Suprapubic skin (tissue), 4 donors: Measurements from ENCODE around the gene NR5A2.

Experiments used
- POLR2A ChIP-seq, 2 donors: fragments of 450-650 bp; IDR thresholded peaks; one replicate each; pipeline ENCODE4 v1.6.1; 2017; ENCODE audit warnings: antibody characterized with exemption in 2 of 2, mild to moderate bottlenecking in 2 of 2, moderate library complexity in 2 of 2
- POLR2AphosphoS5 ChIP-seq, 3 donors: sonication (generic); formaldehyde crosslinking; IDR thresholded peaks; one replicate each; pipeline ENCODE4 v1.6.1; 2017; ENCODE audit warnings: antibody characterized with exemption in 3 of 3
- TF ChIP-seq, protein P1 (sequence below), 2 donors: fragments of 200-600 bp in 1 of 2; fragments of 450-650 bp in 1 of 2; sonication (generic) in 1 of 2; IDR thresholded peaks; one replicate each; pipeline ENCODE4 v1.5.1; 2016 to 2019; ENCODE audit warnings: antibody characterized with exemption in 2 of 2, mild to moderate bottlenecking in 1 of 2, moderate library complexity in 1 of 2

GRCh38 chr1:200143347-200143746, 115.8 kb downstream of the NR5A2 start:
- TF ChIP-seq, protein P1, sequence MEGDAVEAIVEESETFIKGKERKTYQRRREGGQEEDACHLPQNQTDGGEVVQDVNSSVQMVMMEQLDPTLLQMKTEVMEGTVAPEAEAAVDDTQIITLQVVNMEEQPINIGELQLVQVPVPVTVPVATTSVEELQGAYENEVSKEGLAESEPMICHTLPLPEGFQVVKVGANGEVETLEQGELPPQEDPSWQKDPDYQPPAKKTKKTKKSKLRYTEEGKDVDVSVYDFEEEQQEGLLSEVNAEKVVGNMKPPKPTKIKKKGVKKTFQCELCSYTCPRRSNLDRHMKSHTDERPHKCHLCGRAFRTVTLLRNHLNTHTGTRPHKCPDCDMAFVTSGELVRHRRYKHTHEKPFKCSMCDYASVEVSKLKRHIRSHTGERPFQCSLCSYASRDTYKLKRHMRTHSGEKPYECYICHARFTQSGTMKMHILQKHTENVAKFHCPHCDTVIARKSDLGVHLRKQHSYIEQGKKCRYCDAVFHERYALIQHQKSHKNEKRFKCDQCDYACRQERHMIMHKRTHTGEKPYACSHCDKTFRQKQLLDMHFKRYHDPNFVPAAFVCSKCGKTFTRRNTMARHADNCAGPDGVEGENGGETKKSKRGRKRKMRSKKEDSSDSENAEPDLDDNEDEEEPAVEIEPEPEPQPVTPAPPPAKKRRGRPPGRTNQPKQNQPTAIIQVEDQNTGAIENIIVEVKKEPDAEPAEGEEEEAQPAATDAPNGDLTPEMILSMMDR (IDR thresholded peaks at IDR 0.05) = no peak
- no peak for TF ChIP-seq POLR2A (IDR thresholded peaks at IDR 0.05)
- no peak for TF ChIP-seq POLR2AphosphoS5 (IDR thresholded peaks at IDR 0.05)
